ENCODE results near the gene CD27.

DNA sequence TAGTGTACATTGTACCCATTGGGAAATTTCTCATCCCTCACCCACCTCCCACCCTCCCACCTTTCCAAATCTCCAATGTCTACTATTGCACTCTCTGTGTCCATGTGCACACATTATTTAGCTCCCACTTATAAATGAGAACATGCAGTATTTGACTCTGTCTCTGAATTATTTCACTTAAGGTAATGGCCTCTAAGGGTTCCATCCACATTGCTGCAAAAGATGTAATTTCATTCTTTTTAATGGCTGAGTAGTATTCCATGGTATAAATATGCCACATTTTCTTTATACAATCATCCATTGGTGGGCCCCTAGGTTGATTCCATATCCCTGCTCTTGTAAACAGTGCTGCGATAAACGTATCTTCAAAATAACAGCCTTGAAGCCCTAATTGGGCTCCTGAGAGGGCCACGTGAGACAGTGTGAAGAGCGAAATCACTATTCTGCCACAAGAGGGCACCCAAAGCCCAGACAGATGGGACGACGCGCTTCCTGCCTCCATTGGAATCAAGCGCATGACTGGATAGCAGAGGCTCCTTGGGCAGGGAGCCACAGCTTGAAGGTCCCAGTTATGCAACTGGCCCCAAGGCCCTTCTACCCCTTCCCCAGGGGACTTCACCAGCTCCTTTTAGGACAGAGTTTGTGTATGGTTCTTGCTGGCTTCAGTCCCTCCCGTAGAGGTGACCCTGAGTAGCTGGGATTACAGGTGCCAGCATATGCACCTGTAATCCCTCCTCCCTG, 21.3 kb upstream of the CD27 start:
- TF ChIP-seq, protein P1, sequence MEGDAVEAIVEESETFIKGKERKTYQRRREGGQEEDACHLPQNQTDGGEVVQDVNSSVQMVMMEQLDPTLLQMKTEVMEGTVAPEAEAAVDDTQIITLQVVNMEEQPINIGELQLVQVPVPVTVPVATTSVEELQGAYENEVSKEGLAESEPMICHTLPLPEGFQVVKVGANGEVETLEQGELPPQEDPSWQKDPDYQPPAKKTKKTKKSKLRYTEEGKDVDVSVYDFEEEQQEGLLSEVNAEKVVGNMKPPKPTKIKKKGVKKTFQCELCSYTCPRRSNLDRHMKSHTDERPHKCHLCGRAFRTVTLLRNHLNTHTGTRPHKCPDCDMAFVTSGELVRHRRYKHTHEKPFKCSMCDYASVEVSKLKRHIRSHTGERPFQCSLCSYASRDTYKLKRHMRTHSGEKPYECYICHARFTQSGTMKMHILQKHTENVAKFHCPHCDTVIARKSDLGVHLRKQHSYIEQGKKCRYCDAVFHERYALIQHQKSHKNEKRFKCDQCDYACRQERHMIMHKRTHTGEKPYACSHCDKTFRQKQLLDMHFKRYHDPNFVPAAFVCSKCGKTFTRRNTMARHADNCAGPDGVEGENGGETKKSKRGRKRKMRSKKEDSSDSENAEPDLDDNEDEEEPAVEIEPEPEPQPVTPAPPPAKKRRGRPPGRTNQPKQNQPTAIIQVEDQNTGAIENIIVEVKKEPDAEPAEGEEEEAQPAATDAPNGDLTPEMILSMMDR (conservative IDR thresholded peaks at IDR 0.05; ENCODE audit: low read depth, low read length), result peak; percentile 77
- TF ChIP-seq EZH2 (IDR thresholded peaks at IDR 0.05; ENCODE audit: low read length, unreplicated experiment), result no peak
- no peak for TF ChIP-seq EZH2phosphoT487 (IDR thresholded peaks at IDR 0.05; ENCODE audit: borderline replicate concordance, low read length)

Data from PC-3 (cell line).